Amniotic epithelial cell (primary cell): ENCODE results near the gene SRD5A2.

Experiments used
- DNase-seq: peaks from one replicate; pipeline ENCODE4 v3.0.0-alpha.2; 2010; ENCODE audit warnings: low read depth

The SRD5A2 gene, protein sequence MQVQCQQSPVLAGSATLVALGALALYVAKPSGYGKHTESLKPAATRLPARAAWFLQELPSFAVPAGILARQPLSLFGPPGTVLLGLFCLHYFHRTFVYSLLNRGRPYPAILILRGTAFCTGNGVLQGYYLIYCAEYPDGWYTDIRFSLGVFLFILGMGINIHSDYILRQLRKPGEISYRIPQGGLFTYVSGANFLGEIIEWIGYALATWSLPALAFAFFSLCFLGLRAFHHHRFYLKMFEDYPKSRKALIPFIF

DNA sequence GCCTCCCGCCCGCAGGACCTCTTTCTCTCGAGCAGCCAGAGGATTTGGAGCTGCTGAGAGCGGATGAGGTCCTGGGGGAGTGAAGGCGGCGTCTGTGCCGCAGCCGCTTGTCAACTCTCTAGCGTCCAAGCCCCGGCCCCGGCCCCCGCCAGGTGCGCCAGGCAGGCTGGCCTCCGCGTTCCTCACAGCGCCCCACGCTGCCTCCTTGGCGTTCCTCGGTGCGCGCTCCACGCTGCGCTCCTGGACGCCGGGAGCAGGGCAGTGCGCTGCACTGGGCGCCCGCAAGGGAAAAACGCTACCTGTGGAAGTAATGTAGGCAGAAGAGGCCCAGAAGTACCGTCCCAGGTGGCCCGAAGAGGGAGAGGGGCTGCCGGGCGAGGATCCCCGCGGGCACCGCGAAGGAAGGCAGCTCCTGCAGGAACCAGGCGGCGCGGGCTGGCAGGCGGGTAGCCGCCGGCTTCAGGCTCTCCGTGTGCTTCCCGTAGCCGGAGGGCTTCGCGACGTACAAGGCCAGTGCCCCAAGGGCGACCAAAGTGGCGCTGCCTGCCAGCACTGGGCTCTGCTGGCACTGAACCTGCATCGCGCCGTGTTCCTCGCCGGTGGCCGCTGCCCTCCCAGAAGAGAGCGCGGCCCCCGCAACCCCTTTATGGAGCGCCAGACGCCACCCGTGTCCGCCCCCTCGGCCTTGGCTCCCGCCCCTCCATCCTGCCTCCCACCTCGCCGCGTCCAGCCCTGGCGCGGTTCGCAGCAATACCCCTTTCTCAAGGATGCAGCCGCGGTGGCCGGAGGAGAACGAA, at the start of gene SRD5A2:
SRD5A2 (minus strand) TSS at position 618 of the 797 bp plus-strand sequence; CDS start at position 580, 38 bp downstream.
- DNase-seq, result no peak

DNA sequence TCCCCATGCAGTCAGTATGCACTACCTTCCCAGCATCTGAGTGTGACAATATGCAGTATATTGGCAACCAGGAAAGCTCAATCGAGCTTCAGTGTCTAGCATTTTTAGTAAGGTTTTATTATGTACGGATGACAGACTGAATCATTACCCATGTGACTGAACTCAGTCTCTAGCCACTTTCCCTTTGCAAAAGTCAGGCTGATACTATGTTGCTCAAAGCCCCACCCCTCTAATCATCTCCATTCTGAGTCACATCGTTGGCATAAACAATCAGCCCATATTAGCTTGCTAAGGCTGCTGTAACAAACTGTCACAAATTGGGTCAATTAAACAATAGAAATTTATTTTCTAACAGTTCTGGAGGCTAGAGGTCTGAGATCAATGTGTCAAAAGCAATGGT, 25.8 kb upstream of the SRD5A2 start:
- no peak for DNase-seq

DNA sequence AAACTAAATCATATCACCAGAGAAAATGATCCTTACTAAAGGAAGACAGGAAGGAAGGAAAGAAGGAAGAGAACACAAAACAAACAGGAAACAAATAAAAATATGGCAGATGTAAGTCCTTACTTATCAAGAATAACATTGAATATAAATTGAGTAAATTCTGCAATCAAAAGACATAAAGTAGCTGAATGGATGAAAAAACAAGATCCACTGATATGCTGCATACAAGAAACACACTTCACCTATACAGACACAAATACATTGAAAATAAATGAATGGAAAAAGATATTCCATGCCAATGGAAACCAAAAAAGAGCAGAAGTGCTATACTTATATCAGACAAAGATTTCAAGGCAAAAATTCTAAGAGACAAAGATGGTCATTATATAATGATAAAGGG, 18.0 kb upstream of the SRD5A2 start:
- no peak for DNase-seq

DNA sequence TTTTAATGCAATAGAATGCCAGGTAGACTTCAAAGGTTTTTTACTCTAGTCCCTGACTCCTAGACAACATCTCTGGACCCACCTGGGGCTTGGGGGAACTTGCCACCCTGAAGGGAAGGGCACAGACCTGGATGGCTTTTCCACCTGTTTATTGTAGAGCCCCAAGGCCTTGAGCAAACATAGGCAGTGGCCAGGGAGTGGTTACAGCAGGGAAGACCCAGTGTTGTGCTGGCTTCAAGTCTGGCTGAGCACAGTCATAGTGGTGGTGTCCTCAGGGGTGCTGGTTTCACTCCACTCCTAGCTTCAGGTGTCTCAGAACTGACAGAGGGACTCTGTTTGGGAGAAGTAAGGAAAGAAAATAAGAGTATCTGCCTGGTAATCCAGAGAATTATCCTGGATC, 5.5 kb upstream of the SRD5A2 start:
- no peak for DNase-seq

DNA sequence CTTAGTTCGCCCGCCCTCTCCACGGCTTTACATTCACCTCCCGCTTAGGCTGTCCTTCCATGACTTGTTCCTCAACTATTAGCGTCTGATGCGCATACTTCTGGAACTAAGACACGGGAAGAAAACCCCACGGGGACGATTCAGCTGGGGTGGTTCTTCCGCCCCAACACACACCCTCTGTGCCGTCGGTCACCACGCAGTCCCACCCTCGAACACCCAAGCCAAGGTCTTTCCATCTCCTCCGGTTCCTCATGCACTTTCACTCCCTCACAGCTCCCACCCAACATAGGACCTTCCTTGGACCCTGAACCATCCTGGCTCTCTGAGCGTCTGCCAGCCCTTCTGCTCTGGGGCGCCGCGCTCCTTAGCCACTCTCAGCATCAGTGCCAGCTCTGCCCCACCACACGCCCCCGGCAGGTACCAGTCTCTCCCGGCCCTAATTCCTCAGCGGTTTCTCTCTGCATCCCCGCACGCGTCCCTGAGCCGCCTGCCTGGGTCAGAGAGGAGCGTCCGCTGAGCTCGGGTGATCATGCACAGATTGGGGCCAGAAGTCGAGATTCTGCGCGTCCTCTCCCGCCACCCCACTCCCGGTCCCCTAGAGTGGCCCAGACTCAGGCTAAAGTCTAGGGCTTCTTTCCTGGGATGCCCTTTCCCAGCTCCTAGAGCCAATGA, 522 bp upstream of the SRD5A2 start:
- no peak for DNase-seq

DNA sequence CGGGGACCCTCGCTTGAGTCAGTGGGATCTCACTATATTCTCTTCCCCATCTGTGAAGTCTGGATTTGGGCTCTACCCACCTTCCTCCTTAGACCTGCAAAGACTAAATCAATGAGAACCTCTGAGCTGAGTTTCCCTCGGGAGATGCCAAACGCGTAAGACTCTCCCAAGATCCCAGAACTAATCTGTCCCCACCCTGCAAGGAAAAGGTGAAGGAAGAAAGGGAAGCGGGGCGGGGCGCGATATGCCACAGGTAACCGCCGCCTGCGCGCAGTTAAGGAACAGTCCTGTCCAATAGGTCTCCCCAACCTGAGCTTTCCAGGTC, 780 bp downstream of the SRD5A2 start:
- DNase-seq, result no peak

DNA sequence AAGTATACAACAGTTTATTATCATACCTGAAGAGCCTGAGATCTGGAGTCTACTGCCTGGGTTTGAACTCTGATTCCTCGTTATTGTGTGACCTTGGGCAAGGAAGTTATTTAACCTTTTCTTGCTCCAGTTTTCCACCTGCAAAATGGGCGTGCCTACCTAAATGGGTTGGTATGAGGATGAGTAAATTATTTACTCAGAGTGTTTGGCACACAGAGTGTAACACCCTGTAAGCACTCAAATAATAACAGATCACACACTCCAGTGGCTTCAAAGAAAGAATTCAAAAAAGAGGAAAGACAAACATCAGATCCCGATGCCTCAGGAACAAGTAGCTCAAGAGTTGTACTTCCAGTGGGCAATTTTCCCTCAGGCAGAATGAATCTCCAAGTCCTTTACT, 2.4 kb downstream of the SRD5A2 start:
- no peak for DNase-seq

DNA sequence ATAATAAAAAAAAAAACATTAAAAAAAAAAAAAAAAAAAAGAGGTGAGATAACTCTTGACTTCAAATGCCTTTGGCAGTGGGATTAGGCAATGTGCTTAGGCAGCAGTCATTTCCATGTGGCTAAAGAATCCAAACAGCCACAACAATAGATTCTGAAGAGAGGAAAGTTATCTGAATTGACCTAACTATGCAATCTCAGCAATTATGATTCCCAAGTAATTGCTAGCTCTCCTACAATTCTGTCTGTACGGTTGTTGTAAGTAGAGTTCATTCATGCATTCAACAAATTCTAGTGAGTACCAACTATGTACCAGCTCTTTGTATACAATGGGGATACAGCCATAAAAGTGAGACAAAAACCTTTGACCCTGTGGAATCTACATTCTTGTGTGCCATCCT, 3.6 kb downstream of the SRD5A2 start:
- DNase-seq, result no peak

DNA sequence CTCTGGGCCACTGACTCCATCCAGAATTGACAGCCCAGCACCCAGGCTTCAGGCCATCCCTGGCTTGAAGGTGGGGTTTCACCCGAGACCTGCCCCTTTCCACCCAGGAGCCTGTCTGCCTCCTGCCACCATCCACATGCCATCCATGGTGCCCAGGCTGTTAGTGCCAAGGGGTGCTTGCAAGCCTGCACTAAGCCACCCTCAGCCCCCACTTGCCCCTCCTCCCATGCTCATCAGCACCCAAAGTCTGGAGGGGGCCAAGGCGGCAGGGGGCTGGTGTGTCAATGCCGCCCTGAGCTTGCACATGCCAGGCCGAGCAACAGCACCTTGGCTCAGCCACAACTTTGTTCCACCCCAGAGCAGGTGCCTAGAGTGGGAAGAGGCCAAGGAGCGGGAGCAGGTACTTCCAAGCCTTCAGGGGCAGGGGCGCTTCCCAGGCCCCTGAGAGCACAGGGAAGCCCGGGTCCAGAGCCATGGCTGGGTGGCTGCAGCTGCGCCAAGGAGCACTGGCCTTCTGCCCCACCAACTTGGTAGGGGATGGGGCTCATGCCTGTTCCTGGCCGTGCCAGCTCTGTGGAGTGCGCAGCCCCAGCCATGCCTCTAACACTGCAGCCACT, 12.0 kb downstream of the SRD5A2 start:
- DNase-seq, result no peak

DNA sequence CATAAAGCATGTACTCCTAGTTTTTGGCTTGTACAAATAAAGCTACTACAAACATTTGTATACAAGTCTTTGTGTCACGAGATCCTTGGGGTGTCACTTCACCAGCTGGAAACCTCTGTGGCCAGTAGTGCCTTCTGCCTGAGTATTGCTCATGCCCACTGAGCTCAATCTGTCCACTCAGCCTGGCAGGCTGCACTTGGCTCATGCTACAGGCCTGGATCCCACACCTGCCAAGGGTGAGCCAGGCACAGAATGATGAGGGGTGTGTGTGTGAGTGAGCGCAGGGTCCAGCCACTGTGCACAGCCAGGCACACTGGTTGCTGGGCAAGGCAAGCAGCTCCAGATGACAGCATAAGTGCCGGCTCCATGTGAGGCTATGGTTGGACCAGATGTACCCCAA, 13.1 kb downstream of the SRD5A2 start:
- no peak for DNase-seq

DNA sequence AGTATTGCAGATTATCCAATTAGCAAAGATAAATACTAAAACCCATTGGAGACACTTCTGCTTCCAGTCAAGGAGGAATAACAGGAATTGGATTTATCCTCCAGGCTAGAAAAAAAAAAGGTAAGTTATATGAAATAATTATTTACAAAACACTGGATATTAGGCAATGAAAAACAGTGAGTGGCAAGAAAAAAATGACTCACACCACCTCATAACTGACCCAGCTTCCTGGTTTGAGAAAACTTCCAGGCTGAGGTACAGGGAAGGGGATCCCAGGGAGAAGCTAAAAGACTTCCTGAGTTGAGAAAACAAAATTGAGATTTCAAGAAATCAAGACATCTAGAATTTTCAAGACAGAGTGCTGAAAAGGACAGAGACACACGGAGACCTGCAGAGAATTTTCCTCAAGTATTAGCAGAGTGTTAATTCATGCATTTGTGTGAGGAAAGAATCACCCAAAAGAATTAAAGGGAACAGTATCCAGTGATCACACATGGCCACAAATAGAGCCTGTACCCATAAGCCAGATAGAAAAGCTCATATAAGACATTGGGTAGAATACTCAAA, 17.4 kb downstream of the SRD5A2 start:
- peak; percentile 23 for DNase-seq

DNA sequence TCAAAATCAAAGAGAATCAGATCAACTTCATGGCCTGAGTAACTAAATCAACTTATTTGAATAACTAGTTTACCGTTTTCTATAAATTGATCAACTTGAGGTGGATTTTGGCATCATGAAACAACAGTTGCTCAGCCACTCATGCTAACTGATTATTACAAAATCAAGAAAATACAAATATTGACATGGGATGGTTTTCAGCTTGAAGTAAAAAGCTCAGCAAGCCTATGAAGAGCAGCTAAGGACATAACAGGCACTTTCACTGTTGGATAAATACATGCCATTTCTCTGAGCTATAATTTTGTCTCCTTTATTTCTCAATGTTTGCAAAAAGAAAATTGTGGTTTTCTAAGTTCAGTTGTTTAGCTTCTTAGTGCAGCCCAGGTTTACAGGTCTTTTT, 18.9 kb downstream of the SRD5A2 start:
- DNase-seq, result no peak

DNA sequence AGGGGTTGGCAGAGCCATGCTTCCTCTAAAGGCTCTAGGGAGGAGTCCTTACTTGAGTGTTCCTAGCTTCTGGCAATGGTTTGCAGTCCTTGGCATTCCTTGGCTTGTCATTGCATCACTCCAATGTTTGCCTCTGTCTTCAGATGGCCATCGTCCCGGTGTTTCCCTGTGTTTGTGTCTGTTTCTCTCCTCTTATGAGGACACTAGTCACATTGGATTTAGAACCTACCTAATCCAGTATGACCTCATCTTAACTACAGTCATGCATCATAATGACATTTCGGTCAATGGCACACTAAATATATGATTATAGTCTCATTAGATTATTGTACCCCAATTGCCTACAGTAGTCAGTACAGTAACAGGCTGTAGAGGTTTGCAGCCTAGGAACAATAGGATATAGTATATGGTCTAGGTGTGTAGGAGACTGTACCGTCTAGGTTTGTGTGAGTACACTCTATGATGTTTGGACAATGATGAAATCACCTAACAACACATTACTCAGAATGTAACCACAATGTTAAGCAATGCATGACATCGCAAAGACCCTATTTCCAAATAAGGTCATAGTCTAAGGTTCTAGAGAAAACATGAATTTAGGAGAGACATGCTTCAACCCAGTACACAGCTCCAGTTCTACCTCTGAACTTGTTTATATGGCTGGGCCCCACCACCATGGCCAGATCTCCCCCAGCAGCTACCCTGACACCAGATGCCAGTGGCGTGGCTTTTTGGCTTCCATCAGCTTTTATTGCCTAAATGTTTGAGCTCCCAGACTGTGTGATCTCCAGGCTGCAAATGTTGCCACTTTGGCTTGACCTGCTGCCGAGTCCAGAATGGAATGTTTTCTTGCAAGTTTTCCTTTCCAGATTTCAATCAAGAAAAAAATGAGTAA, 22.1 kb downstream of the SRD5A2 start:
- DNase-seq, result peak; percentile 85

DNA sequence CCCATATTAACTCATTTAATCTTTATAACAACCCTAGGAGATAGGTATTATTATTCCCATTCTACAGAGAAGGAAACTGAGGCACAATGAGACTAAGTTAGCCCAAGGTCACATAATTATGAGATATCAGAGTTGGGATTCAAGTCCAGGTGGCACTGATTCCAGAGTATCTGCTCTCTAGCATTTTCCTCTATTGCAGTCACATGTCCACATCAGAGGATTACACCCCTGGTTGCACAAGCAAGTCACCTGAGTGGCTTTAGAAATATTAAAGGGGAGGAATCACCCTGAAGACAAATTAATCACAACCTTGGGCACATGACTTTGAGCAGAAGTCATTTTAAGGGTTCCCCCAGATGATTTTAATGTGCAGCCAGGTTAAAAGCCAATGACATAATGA, 23.8 kb downstream of the SRD5A2 start:
- no peak for DNase-seq

DNA sequence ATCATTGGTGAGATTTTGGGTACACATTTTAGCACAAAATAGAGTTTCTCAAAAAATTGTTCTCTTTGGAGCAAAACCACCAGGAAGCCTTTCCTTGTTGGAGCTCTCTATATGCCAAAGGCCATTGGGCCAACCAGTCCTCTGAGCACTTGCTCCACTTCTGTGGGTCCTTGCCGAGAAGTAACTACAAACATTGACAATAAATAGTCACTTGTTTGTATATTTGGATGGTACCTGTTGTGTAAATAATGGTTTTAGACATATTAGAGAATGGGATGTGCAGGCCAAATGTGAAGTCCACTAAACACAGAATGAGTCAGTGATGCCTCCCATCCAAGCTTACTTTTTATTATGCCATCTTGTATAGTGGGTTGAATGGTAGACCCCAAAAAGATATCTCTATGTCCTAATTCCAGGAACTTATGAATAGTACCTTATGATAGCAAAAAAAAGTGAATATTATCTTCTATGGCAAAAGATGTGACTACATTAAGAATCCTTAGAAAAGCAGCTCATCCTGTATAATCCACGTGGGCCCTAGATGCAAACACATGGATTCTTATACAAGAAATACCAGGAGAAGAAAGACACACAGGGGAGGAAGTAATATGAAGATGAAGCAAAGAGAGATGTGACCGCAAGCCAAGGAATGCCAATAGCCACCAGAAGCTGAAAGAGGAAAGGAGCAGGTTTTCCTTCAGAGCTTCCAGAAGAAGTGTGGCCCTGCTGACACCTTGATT, 24.6 kb downstream of the SRD5A2 start:
- DNase-seq, result no peak

DNA sequence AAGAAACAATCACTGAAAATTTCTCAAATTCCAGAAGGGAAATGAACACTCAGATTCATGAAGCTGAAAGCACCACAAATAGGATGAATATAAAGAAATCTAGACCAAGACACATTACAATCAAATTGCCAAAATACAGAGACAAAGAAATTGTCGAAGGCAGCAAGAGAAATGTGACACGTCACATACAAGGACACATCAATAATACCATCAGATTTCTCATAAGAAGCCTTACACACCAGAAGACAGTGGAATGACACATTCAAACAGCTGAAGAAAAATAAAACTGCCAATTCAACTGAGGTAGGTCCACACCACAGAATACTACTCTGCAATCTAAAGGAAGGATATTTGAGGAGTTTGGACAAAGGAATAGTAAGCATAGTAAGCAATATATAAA, 27.4 kb downstream of the SRD5A2 start:
- DNase-seq, result no peak

DNA sequence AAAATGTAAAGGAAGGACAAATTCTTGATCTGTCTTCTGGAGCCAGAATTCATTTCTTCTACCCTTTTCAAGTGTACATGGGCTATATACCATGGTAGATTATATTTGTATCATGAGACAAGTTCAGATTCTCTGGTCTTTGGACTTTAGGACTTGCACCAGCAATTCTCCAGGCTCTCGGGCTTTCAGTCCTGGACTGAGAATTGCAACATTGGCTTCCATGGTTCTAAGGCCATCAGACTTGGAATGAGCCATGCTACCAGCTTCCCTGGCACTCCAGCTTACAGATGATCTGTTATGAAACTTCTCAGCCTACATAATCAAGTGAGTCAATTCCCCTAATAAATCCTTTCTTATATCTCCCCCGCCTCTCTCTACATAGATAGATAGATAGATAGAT, 33.3 kb downstream of the SRD5A2 start:
- no peak for DNase-seq

DNA sequence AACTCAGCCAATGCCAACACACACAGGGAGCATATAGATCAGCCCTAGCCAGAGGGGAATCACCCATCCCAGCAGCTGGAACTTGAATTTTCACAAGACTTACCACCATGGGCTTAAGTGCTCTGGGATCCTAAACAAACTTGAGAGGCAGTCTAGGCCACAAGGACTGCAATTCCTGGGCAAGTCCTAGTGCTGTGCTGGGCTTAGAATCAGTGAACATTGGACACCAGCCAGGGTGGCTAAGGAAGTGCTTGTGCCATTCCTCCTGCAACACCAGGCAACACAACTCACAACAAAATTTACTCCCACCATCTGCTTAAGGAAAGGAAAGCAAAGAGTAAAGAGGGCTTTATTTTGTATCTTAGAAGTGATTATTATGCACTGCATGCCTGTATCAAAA, 38.9 kb downstream of the SRD5A2 start:
- no peak for DNase-seq

DNA sequence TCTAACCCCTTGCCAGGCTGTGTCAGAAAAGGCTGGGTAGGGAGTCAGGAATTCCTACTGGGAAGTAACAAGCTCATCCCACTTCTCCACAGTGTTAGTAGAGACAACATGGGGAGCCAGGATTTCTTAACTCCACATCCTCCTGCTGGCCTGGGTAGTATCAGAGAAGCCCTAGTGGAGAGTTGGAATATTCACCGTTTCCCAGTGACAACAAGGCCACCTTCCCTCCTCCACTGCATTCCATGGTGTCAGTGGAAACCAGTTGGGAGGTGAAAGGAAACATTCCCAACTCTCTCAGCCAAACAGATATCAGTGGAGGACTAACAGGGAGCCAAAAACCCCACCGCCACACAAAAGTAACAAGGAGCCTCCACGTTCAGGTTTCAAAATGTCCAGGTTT, 41.2 kb downstream of the SRD5A2 start:
- DNase-seq, result no peak

DNA sequence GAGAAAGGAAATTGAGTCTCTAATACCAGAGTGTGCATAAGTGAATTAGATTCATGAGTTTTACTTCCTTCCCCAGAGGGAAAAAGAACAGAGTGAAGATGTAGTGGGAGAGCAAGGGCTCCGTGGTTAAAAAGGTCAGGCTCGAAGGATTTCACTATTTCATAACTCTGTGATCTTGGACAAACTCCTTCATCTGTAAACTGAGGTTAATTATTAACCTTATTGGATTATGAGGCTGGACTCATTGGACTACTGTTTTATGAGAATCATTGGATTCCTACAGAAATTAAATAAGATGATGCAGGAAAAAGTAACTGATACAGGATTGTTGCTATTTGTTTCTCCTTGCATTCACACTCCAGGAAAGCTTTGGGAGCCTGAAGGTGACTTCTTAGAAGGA, 45.0 kb downstream of the SRD5A2 start:
- no peak for DNase-seq

DNA sequence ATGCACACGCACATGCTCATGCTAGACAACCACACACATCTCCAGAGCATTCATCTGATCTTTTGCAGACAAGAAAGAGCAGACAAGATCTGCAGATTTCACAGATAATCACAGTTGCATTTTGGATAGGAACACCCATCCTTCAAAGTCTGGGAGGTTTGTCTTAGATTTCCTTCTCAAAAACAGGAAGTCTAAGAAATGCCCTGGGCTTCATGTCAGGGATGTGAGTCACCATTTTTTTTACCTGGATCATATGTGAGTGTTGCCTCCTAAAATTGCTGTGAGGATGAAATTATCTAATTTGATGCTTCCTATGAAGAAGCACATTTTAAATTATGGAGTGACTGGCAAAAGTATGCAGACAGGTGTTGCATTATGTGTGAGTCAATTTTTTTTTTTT, 46.1 kb downstream of the SRD5A2 start:
- no peak for DNase-seq
